ENCODE results near the gene MIB2. TPM values are rescaled to one million over a fixed set of nuclear protein-coding genes. Genes with fewer than 3 reads are reported as not detected.

Gene MIB2
- total RNA-seq, 1 donor from 2014 or later, result 88.7 TPM

DNA sequence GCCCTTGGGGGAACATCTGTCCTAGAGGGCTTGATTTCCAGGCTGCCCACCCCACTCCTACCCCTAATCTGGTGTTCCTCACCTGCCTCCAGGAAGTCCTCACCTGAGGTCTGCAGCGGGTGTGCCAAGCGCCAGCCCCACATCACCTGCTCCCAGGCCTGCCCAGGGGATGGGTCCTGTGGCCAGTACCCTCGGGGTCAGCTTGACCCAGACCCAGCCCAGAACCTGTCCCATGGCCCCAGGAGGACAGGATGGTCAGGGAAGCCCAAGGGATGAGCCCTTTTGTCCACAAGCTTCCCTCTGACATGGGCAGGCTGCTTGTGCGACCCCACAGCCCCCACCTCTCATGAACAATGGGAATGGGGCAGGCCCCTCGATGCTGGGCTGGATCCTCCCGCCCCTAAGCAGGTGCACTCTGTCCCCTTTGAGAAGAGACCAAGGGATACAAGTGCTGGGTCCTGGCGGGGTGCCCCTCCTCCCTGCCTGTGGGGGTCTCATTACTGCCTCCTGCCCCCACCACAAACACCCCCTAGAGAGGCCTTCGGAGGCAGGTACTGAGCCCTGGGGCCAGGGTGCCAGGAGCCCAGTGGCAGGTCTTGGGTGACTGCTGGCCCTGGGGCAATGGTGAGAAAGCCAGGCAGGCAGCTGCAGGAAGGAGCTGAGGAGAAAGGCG, 3.2 kb downstream of the MIB2 start:
- no peaks in the 10 kb centered on the region for H3K9me3 ChIP-seq
- DNase-seq (no peak), ATAC-seq (no peak)
- no peak overlapping the region for H3K4me3 ChIP-seq
- TF ChIP-seq, protein P1, sequence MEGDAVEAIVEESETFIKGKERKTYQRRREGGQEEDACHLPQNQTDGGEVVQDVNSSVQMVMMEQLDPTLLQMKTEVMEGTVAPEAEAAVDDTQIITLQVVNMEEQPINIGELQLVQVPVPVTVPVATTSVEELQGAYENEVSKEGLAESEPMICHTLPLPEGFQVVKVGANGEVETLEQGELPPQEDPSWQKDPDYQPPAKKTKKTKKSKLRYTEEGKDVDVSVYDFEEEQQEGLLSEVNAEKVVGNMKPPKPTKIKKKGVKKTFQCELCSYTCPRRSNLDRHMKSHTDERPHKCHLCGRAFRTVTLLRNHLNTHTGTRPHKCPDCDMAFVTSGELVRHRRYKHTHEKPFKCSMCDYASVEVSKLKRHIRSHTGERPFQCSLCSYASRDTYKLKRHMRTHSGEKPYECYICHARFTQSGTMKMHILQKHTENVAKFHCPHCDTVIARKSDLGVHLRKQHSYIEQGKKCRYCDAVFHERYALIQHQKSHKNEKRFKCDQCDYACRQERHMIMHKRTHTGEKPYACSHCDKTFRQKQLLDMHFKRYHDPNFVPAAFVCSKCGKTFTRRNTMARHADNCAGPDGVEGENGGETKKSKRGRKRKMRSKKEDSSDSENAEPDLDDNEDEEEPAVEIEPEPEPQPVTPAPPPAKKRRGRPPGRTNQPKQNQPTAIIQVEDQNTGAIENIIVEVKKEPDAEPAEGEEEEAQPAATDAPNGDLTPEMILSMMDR (IDR thresholded peaks at IDR 0.05), result no peak
- intact Hi-C loops (cut with DNase I), result no loop called here
- H3K27me3 ChIP-seq, result no peaks in the 10 kb centered on the region
- H3K4me1 ChIP-seq, result peaks cover 23% of the 10 kb centered on the region
- peaks cover 15% of the 10 kb centered on the region for H3K36me3 ChIP-seq
- H3K27ac ChIP-seq, result no peak overlapping the region

DNA sequence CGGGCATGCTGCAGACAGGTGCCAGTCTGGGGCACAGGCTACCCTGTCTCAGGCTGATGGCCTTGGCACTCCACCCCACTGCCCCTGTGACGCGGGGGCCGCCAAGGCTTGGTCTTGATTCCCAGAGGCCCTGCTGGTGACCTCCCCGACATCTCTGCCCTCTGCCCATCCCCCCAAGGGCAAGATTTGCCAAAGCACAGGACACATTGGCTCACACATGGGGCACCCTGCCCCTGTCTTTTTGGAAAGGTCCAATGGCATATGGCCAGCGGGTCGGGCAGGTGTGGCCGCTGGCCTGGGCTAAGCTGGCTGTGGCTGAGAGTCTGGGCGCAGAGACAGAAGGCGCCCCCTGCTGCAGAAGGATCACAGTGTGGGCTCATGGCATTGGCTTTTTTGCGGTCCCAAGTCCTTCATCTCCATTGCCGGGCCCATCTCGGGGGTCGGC, 4.6 kb downstream of the MIB2 start:
- Histone ChIP-seq H3K9me3 (no peaks in the 10 kb centered on the region), H3K4me1 (peaks cover 11% of the 10 kb centered on the region), H3K4me3 (no peak overlapping the region), H3K27me3 (no peaks in the 10 kb centered on the region), H3K27ac (no peak overlapping the region), H3K36me3 (peaks cover 15% of the 10 kb centered on the region)
- ATAC-seq (no peak), DNase-seq (no peak)
- intact Hi-C loops (cut with DNase I), result no loop called here
- TF ChIP-seq, protein P1 (IDR thresholded peaks at IDR 0.05), result peak; percentile 21

DNA sequence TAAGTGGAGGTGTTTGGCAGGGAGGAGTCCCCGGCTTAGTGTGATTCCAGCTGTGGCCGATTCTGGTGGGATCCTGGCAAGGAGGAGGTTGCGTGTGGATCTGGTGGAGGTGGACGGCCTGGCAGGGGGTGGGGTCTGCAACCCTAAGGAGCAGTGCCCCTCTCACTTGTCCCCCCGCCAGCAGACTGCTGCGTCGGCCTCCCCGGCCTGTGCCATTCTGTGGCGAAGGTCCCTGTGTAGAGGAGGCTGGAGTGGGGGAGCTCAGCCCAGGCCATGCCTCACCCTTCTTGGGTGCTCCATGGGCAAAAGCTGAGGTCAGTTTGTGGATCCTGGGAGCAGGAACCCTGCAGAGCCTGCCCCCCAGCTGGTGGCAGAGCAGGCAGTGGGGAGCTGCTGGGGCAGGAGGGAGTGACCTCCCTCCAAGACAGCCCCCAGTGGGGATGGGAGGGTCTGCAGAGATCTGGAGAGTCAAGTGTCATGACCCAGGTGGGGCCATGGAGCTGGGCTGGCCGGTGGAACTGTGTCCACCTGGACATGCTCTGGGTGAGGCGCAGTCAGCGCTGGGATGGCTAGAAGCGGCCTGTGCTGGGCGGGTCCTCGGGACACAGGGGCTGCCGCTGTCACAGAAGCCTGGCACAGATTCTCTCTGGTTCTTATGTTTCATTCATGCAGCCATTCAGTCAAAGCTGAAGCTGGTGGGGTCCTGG, 5.3 kb downstream of the MIB2 start:
- ATAC-seq (no peak), DNase-seq (no peak)
- H3K4me3 ChIP-seq, result no peak overlapping the region
- peaks cover 11% of the 10 kb centered on the region for H3K4me1 ChIP-seq
- no peak overlapping the region for H3K27ac ChIP-seq
- intact Hi-C loops (cut with DNase I), result no loop called here
- H3K9me3 ChIP-seq, result no peaks in the 10 kb centered on the region
- no peaks in the 10 kb centered on the region for H3K27me3 ChIP-seq
- peaks cover 15% of the 10 kb centered on the region for H3K36me3 ChIP-seq
- TF ChIP-seq, protein P1 (IDR thresholded peaks at IDR 0.05), result no peak

DNA sequence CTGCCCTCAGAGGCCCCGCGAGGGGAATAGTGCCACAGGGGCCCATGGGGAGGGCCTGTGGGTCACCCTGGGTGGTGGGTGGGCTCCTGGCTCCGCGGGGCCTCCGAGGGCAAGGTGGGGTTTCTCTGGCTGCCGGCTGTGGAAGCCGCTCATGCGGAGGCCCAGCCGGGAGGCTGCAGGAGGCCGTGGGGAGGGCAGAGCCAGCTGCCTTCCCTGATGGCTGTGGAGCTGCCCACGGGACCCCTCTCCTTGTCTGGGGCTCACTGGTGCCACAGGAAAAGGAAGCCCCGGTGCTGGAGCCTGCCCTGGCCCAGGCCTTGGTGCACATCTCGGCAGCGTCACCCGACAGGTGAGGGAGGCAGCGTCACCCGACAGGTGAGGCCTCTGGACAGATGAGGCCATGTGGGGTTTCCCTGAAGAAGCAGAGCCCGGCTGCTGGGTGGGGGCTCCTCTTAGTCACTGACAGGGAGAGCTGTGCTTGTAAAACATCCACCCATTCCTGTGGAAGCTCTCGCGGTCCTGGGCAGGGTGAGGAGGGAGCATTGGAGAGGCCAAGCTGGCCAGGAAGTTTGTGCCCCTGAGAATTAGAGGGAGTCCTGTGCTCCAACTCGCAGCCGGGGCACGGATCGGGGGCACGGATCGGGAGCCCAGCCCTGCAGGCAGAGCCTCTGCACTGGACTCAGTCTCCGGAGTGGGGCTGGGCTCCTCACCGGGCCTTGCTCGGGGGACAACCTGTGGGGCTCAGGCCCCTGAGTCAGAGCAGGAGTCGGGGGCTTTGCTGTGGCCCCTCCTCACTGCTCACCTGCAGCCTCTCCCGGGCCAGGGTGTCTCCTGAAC, 6.1 kb downstream of the MIB2 start:
- Histone ChIP-seq H3K27ac (no peak overlapping the region), H3K9me3 (no peaks in the 10 kb centered on the region), H3K36me3 (peaks cover 15% of the 10 kb centered on the region), H3K4me3 (no peak overlapping the region), H3K4me1 (peaks cover 10% of the 10 kb centered on the region), H3K27me3 (no peaks in the 10 kb centered on the region)
- no peak for ATAC-seq
- TF ChIP-seq, protein P1 (IDR thresholded peaks at IDR 0.05), result no peak
- DNase-seq, result no peak
- intact Hi-C loops (cut with DNase I), result no loop called here

DNA sequence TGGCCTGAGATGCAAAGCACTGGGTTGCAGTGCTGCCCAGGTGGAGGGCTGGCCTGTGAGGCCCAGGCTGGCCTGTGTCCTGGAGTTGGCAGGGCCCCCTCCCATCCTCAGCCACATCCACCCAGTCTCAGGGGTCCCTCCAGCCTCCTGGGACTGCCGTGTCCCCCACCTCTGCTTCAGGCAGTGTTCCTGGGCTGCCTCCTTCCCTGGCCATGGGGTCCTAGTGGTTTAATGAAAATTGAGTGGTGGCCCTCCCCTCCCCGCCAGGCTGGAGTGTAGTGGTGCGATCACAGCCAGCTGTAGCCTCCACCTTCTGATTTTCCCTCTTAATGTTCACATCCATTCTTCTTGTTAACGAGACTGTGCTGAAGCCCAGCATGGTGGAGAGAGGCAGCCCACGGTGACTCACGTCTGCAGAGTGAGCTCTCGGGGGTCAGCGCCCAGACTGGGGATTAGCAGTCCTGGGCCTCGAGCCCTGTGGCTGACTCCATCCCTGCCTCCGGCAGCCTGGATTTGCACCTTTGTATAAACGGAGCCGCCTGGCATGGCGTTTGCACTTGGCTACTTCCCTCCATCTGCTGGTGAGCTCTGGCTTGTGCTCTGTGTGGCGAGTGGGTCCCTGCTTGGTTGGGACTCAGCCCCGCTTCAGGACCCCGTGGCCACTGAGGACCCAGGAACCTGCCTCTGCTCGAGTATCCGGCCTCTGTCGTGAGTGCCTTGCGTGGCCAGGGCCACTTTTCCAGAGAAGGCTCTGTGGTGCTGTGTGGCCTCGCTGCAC, 6.9 kb downstream of the MIB2 start:
- H3K4me1 ChIP-seq, result peaks cover 2% of the 10 kb centered on the region
- H3K4me3 ChIP-seq, result no peak overlapping the region
- ATAC-seq (no peak), DNase-seq (no peak)
- no peak overlapping the region for H3K27ac ChIP-seq
- H3K27me3 ChIP-seq, result no peaks in the 10 kb centered on the region
- TF ChIP-seq, protein P1 (IDR thresholded peaks at IDR 0.05), result no peak
- intact Hi-C loops (cut with DNase I), result no loop called here
- peaks cover 15% of the 10 kb centered on the region for H3K36me3 ChIP-seq
- no peaks in the 10 kb centered on the region for H3K9me3 ChIP-seq
